Epidermal melanocyte (primary cell): ENCODE results near the gene TPST2.

Experiments
- DNase-seq: peaks from one replicate; pipeline ENCODE4 v3.0.0; 2011; ENCODE audit warnings: low spot score; ENCODE audit not compliant: insufficient read length

TPST2 gene

DNA sequence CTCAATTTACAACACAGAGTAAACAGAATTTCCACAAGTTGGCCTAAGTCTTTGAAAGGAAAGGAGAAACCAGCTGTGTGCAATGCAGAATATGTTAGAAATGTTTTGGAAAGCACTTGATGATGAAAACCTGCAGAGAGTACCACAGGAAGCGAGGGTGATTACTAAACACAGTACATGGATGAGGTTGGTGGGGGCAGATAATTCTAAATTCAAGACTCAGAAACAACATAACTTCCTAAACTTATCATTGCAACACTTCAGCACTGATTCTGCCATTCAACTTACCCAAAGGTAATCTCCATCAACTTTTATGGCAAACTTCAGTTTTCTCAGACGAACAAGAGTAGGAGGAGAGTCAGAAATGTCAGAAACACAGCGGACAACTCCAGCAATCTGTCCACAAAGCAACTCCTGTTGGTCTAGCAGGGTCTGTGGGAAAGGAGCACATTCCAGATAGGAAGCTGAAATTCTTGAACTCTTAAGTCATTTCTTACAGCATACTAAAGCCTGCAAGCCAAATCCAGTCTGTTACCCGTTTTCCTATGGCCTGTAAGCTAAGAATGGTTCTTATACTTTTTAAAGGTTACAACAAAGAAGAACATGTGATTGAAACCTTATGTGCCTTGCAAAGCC, 113.1 kb downstream of the TPST2 start:
- DNase-seq, result peak; percentile 42

DNA sequence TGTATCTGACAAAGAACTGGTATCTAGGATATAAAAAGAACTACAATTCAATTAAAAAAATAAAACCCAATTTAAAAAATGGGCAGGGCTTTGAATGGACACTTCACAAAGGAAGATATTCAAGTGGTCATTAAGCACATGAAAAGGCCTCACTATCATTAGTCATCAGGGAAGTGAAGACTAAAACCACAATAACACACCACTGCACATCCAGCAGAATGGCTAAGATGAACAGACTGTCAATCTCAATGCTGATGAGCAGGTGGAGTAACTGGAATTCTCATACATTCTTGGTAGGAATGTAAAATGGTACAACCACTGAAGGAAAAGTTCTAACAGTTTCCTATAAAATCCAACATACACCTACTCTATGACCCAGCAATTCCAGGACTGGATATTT, 115.2 kb downstream of the TPST2 start:
- no peak for DNase-seq
